Measurements from ENCODE around the gene PHEX.

DNA sequence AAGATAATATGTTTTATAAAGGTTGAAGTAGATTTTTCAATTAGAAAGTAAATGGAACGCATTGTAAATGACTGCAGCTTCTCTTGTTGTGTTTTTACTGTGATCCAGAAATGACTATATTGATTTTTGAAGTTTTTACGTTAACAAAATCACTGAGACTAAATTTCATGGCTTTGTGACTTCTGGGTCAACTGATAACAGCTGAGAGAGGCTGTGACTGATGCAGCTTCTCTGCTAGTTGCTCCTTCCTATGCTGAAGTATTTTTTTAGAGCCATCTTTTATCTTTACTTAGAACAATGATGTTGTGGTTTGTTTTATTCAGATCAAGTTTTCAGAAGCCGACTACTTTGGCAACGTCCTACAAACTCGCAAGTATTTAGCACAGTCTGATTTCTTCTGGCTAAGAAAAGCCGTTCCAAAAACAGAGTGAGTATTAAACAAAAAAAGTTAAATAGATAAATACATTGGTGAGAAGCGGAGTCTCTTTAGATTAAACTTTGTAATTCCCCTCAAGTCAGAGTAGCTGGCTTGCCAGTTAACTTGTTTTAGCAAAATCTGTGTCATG is 145.9 kb downstream of the PHEX start:
- TF ChIP-seq, protein P1, sequence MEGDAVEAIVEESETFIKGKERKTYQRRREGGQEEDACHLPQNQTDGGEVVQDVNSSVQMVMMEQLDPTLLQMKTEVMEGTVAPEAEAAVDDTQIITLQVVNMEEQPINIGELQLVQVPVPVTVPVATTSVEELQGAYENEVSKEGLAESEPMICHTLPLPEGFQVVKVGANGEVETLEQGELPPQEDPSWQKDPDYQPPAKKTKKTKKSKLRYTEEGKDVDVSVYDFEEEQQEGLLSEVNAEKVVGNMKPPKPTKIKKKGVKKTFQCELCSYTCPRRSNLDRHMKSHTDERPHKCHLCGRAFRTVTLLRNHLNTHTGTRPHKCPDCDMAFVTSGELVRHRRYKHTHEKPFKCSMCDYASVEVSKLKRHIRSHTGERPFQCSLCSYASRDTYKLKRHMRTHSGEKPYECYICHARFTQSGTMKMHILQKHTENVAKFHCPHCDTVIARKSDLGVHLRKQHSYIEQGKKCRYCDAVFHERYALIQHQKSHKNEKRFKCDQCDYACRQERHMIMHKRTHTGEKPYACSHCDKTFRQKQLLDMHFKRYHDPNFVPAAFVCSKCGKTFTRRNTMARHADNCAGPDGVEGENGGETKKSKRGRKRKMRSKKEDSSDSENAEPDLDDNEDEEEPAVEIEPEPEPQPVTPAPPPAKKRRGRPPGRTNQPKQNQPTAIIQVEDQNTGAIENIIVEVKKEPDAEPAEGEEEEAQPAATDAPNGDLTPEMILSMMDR (optimal IDR thresholded peaks at IDR 0.05 in 1 of 3, IDR thresholded peaks at IDR 0.05 in 1 of 3, conservative IDR thresholded peaks at IDR 0.05 in 1 of 3; ENCODE audit: extremely low read depth in 1 of 3, insufficient read depth in 2 of 3, low read length in 3 of 3), result no peak
- TF ChIP-seq EZH2 (IDR thresholded peaks at IDR 0.05; ENCODE audit: low read length), result no peak
